NCI-H1694 (cell line): ENCODE results near the gene S100A2.
"Not testable (repeated sequence)": the region's sequence is repeated elsewhere in the genome, so short reads cannot be mapped to it uniquely, and the experiment has no call there.

ENCODE experiments used
- DNase-seq: peaks from one replicate; lab custom pipeline; 2025; lab: John Stamatoyannopoulos, UW

S100A2 gene

DNA sequence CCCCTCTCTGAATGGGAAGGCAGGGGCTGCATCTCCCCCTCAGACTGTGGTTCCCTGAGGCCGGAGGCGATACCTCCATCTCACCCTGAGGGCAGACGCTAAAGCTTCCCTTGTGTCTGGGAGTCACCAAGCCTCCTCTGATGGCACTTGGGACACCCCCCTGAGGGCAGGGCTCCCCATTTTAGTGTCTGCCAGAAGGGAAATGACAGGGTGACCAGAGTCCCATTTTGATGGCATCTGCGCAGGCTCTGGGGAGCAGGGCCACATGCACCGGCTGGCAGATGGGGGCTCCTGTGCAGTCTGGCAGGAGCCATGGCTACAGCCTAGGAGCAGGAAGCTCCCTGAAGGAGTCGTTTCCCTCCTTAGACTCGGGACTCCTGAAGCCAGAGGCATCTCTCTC is 1.7 kb downstream of the S100A2 start:
- no peak for DNase-seq

DNA sequence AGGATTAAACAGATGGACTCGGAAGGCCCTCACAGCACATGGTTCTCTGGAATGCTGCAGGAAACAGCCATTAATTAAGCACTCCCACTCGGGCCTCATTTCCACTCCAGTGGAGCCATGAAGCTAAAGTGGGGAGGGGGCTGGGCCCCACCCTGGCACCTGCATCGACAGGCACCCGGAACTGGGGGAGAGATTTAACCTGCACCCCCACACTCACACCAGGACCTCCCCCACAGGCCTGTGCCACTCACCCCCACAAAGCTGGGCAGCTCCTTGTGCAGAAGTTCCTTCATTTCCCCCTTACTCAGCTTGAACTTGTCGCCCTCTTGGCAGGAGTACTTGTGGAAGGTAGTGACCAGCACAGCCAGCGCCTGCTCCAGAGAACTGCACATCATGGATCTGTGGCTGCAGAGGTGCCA is 2.2 kb downstream of the S100A2 start:
- DNase-seq = no peak

DNA sequence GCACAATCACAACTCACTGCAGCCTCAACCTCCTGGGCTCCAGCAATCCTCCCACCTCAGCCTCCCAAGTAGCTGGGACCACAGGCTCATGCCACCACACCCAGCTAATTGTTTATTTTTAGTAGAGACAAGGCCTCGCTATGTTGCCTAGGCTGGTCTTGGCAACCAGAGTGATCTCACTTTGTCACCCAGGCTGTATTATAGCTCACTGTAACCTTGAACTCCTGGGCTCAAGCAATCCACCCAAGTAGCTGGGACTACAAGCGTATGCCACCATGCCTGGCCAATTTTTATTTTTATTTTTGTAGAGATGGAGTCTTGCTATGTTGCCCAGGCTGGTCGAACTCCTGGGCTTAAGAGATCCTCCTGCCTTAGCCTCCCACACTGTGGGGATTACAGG is 3.6 kb downstream of the S100A2 start:
- DNase-seq = not testable (repeated sequence)

DNA sequence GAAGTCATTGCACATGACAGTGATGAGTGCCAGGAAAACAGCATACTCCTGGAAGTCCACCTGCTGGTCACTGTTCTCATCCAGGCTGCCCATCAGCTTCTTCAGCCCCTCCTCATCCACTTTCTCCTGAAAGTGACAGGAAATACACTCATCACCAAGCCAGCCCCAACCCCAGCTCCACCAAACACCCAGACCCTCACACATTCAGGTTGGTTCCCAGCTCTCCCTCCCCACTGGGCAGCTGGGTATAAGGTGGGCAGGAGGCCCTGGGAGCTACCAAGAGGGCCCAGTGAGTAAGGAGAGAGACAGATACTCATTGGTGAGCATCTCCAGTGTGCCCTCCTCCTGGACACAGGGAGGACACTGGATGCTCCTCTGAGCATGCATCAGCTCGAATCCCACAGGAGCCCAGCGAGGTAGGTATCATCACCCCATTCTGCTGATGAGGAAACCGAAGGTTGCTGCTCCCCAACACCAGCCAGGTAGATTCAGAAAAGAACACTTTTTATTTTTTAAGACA is 4.1 kb downstream of the S100A2 start:
- DNase-seq = no peak

DNA sequence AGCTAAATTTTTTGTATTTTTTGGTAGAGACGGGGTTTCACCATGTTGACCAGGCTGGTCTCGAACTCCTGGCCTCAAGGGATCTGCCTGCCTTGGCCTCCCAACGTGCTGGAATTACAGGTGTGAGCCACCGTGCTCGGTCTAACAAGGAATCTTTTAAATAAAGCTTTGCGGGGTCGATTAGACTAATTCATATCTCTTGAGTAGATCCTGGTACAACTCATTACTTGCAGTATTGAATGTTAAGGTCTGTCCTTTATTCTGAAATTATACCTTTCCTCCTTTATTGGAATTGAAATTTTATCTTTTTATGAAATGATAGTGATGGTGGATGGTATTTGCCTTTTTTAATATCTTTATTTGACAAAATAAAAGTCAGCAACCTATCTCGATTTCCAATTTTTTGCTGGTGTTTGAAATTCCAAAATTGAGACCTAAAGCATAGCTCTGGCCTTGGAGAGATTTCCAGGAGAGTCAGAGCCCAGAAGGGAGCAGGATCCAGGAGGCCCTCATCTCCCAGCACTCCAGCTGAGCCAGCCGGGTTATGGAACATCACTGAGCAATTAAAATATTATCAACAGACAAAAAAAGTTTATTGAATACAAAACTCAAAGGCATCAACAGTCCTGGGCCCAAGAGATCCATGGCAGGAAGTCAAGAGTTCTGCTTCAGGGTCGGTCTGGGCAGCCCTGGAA is 4.7 kb downstream of the S100A2 start:
- DNase-seq = no peak

DNA sequence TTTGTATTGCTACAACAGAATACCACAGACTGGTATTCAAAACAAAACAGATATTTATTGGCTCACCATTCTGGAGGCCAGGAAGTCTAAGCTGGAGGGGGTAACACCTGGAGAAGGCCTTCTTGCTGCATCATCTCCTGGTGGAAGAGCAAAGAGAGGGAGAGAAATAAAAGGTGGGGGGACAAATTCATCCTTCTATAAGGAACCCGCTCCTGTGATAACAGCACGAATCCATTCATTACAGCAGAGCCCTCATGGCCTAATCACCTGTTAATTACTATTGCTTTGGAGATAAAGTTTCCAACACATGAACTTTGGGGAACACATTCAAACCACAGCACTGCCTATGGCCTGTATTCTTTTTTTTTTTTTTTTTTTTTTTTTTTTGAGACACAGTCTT is 5.4 kb downstream of the S100A2 start:
- no peak for DNase-seq

DNA sequence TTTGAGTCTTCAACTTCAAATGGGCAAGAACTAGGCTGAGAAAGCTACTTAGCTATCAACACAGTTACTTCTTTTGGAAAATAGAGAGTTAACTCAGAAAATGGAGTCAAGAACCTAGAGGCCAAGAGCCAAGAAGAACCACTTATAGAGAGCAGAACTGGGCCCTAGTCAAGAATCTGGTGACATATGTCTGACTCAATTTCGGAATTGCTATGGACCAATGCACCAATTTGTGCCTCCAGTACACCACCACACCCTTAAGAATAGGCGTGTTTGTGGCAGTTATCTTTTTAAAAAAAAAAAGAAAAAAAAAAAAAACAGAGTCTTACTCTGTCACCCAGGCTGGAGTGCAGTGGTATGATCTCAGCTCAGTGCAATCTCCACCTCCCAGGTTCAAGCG is 7.8 kb downstream of the S100A2 start:
- DNase-seq = no peak

DNA sequence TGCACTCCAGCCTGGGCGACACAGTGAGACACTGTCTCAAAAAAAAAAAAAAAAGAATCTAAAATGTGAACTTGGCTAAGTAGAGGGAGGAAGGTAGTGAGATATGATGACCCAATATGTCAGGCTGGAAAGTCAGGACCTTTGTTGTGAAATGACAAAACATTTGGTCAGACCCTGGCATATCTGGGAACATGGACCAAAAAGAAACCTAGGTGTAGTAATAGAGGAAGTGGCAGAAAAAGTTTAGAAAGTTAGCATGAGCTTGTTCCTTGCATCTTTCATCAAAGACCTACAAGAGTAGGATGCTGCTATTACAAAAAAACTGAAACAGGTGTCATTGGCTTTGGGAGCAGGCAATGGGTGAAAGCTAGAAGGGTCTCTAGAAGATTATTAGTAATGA is 9.3 kb downstream of the S100A2 start:
- no peak for DNase-seq

DNA sequence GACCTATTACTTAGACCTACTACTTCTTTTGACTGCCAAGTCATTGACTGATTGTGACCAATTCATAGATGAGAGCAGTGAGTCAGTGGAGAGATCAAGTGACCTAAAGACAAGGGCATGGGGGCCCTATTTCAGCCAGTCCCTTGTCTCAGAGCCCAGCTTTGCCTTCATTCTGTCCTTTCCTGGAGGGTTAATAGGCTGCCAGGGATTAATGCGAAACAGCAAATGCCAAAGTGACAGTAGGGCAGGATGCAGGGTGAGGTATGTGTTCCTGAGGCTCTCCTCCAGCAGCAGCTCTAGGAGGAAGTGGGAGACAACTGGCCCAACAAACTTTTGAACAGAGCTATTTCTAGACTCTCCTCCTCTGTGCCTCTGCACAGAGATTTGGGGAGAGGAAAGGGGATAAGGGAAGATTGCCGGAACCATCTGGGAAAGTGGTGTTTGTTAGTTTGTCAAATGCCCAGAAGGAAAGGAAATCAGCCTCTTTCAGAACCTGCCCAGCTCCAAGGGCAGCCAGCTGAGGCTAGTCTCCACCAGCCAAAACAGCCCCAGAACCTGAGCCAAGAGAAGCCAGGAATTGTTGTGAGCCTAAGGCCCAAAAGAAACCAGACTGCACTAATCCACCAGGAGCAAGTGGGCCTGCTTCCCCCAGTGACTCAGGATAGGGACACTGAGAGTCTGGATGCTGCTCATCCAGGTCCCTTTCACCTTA is 11.7 kb downstream of the S100A2 start:
- no peak for DNase-seq

DNA sequence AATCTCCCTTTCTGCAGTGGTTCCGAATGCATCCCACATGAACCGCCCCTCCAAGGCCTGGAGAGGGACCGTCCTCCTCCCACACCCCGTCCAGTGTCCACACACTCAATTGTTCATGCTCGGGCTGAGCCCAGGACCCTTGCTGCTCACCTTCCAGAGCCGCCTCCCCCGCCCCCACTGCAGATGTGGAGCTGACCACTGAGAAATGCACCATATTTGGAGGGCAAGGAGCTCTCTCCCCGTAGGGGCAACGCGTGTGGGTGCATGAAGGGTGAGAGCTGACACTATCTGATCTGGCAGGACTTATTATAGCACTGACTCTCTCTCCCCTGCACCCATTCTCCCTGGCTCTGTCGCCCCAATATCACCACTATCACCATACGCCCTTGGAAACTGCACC is 12.5 kb downstream of the S100A2 start:
- DNase-seq = no peak

DNA sequence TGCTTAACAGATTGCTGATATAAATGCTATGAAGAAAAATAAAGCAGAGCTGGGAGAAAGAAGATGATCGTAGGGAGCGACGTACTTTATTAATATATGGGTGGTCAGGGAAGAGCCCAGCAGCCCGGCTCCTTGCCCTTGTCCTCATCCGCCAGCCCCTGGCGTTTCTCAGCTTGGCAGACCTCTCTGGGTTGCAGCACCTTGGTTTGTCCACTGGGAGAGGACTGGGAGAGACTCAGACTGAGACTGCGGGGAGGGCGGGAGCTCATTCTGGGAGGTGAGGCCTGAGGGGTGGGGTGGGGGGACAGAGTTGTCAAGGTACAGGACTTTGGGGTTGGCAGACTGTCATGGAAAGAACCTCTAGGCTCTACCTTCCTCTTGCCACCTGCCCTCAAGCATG is 13.3 kb downstream of the S100A2 start:
- no peak for DNase-seq

DNA sequence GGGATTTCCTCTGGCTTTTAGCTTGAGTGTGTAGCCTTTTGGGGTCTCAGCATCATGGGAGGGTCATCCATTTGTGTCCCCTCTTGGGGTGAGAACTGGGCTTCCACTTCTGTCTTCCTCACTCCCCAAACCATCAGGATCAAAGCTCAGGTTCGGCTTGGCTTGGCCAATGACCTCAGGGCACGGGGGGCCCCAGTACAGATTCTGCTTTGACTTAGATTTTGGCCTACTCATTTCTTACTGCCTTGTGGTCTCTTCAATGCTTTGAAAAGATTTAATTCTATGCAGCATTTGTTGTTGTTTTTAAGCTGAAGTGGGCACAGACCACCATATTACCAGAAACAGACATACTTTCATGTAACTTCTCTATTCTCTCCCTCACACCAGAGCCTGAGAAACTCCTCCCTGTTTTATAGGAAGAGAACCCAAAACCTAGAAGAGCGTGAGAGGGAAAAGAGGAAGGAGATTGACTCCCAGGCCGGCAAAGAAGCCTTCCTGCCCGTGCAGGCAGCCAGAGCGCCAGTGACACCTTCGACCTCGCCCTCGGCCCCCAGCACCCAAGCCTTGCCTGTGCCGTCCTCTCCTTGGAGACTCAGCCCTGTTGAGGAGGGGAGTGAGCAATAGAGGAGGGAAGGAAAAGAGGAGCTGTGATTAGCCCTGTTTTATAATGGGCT is 14.7 kb downstream of the S100A2 start:
- DNase-seq = no peak

DNA sequence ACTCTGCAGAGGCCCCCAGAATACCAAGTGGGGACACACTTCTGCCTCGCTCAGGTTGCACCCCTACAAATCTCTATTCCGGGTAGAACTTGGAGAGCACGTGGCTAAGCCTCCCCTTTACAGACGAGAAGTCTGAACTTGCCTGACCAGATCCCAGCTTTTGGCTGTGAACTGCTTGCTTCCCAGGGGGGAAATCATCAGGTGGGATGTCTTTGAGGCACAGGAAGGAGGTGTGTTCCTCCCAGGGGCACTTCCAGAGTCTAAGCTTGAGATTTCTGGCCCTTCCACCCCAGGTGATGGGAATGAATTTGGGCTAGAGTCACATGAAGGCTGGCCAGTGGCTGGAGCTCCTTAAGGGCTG is 15.3 kb downstream of the S100A2 start:
- DNase-seq = no peak

DNA sequence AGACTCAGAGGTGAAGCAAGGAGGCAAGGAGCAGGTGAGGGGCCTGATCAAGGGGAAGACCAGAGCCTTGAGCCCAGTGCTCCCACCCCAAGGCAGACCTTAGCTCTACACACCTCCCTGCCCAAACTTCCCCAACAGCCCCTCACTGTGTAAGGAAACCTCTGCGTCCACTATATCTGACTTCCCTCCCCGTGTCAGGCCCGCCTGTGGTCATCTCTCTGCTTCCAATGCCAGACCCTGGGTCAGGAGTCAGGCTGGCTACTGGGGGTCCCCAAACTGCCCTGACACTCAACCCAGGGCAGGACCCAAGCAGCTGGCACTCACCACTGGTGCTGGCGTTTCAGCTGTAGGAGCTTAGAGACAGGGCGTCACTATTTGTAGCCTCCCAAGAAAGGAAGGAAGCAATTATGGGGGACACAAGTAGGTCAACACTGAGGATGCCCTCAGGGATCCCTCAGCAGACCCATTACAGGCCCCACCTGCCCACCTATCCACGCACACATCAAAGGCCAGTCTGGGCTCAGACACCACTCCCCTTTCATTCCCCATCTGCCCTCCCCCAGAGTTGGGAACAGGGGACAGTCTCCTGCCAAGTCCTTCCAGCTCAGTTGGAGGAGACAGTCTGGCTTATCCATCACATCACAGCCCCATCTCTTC is 15.8 kb downstream of the S100A2 start:
- no peak for DNase-seq

DNA sequence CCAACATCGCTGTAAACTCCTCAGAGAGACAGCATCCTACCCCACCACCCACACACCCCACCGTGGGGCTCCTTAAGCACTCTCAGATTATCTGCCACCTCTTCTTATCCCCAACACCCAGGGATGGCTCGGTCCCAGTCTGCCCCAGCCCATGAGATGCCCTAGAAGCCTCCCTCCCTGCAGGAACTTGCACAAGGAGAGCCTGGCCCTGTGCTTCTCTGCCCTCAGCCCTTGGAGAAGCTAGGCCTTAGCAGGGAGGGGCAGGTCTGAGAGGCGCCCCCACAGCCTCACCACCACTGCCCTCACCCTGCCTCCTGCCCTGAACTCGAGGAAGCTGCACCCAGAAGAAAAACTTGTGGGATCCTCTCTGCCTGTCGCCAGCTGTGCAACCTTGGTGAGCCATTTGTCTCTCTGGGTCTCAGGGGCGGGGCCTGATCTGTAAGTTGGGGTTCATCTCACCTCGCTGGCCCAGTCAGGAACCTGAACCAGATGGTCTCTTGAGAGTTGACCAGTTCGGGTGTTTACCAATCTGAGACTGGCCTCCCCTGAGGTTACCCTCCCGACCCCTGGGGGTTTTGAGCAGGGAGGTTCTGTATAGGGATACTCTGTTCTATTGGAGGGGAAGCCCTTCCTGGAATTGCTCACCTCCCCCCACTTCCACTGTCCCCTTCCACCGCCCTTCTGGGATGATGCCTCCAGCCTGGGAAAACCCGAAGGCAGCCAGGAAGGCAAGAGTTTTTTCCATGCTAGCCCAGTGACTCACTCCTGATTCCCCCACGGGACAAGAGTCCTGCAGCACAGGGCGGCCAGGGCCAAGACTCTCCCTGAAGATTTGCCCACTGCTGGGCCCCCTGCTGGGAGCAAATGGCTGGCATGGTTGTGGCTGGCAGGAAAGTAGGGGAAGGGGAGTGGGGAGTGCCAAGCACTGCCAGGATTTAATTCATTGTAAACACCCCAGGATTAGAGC is 16.6 kb downstream of the S100A2 start, which contains the start of gene S100A3:
TSS of gene S100A3 (minus strand) at position 537 of the 967 bp plus-strand sequence. CDS start 773 bp downstream, outside the sequence.
- DNase-seq = no peak

DNA sequence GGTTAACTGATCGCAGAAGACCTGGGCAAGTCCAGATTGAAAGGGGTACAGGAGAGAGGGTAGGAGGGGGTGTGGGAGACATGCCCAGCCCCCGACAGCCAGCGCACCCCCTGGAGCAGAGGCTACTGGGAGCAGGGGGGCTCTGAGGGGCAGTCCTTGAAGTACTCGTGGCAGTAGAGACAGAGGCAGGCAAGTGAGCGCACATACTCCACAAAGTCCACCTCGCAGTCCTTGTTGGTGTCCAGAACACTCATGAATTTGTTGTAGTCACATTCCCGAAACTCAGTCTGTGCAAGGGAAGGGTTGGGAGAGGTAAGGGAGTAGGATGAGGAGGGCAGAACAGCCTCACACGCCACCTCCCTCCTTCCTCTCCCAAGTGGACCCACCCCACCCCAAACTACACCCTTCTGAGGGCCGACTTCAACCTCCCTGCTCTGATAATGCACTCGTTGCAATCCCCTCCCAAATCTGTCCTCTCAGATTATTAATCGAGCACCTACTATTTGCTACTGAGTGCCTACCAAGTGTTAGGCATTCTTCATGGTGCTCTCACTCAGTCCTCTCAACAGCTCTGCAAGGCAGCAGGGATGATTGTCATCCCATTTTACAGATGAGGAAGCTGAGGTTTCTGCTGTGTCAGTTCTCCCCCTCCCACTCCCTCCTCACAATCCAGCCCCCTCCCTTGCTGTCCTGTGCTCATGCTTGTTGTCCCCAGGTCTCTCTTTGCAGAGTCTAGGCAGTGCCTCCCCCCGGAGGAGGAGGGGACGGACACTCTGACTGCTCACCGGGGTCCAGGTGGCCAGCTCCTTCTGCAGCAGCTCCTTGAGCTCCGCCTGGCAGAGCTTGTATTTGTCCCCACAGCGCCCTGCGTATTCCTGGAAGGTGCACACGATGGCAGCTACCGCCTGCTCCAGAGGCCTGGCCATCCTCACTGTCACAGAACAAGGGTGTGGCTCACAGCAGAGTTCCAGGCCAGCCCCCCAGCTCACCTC is 17.8 kb downstream of the S100A2 start:
- DNase-seq = no peak

DNA sequence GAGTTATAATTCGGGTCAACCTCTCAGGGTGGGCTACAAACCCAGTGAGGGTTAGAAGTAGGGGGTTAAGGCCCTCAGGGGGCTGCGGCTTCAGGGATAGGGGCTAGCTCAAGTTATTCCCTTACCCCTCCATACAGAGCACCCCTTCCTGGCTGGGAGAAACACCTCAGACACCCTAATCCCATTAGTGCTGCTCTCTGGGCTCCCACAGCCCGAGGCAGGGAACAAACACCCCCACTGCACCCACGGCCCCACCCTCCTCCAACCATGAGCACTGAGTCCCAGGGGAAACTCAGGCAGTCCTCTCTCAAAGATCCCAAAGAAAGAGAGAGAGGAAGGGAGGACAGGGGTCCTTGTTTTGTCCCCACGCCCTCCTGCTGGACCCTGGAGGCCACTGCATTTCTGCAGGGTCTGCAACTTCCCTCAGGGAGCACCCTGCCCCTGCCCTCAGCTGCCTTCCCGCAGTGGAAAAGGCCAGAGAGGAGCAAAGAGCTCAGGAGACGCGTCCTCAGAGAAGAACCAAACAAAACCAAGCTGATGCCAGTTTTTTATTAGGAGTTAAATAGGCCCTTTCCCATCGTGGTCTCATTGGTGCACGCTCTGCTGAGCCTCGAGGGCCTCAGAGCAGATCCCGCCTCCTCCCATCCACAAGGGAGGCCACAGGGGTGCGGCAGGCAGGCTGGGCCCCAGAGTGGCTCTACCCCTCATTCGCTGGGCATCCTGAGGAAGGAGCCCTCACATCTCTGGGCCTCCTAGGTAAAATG is 18.7 kb downstream of the S100A2 start:
- no peak for DNase-seq

DNA sequence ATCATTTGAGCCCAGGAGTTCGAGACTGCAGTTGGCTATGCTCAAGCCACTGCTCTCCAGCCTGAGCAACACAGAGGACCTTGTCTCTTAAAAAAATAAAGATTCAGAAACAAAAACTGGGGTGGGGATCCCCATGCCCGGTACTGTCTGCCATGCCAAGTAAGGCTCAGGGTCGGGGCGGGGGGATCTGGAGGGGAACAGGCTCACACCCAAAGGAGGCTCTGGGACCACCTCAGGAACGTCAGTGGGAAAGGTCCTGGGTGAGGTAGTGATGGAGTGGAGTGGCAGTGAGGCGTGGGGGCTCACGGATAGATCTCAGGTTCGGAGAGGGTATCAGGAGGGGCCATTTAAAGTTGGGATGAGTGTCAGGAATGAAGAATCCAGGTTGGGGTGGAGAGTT is 19.3 kb downstream of the S100A2 start:
- no peak for DNase-seq
